SK-N-SH (cell line): ENCODE measurements around the gene CFDP1. TPM values are rescaled to one million over a fixed set of nuclear protein-coding genes. Genes with fewer than 3 reads are reported as not detected.

ENCODE experiments used
- CTCF ChIA-PET: fragments of 300-600, 350-600 bp; formaldehyde crosslinking; extraction: SDS; loops from one replicate; lab custom pipeline; 2021; lab: Yijun Ruan, JAX
- POLR2A ChIA-PET: fragments of 350-600 bp; sonication (Branson Sonifier 250); formaldehyde crosslinking; extraction: SDS; loops from one replicate; lab custom pipeline; 2020; ENCODE audit warnings: antibody characterized with exemption, inconsistent platforms; lab: Yijun Ruan, JAX
- DNase-seq: peaks from one replicate; pipeline ENCODE4 v3.0.0; 2012
- H2AFZ ChIP-seq: fragments of 200-600 bp; sonication (generic); 2 replicates; pipeline ENCODE4 v1.8.1; 2016; ENCODE audit warnings: antibody characterized with exemption, mild to moderate bottlenecking, low read depth
- H3F3A ChIP-seq: fragments of 200-600 bp; sonication (generic); replicated peaks from 2 replicates; pipeline ENCODE3; 2016; ENCODE audit warnings: antibody characterized with exemption, mild to moderate bottlenecking; ENCODE audit not compliant: insufficient read depth
- H3K27ac ChIP-seq, 2 experiments: fragments of 200-500 bp in 1 of 2; fragments of 200-600 bp in 1 of 2; sonication (Bioruptor generic) in 1 of 2; sonication (generic), shearing (Covaris generic) in 1 of 2; 2 replicates each; pipeline versions ENCODE4 v1.5.1 to v1.6.1; 2014 to 2016; ENCODE audit warnings: low read depth in 2 of 2, inconsistent platforms in 1 of 2, low read length in 1 of 2, mild to moderate bottlenecking in 1 of 2, mixed read lengths in 1 of 2
- H3K27me3 ChIP-seq: fragments of 200-600 bp; sonication (generic), shearing (Covaris generic); 2 replicates; pipeline ENCODE4 v1.6.1; 2016; ENCODE audit warnings: mixed run types; ENCODE audit not compliant: insufficient read depth
- H3K36me3 ChIP-seq, 2 experiments: fragments of 200-500 bp in 1 of 2; fragments of 200-600 bp in 1 of 2; sonication (Bioruptor generic) in 1 of 2; sonication (generic) in 1 of 2; replicated peaks in 1 of 2; 2 replicates each; pipeline versions ENCODE3 to v1.5.1; 2014 to 2016; ENCODE audit warnings: low read length in 1 of 2, mild to moderate bottlenecking in 1 of 2; ENCODE audit not compliant: insufficient read depth in 2 of 2, control insufficient read depth in 1 of 2
- H3K4me1 ChIP-seq, 2 experiments: fragments of 200-500 bp in 1 of 2; fragments of 200-600 bp in 1 of 2; sonication (Bioruptor generic) in 1 of 2; sonication (generic), shearing (Covaris generic) in 1 of 2; 2 replicates each; pipeline versions ENCODE4 v1.5.1 to v1.6.1; 2014 to 2016; ENCODE audit warnings: low read depth in 1 of 2, low read length in 1 of 2, mixed run types in 1 of 2; ENCODE audit not compliant: insufficient read depth in 2 of 2, control insufficient read depth in 1 of 2
- H3K4me2 ChIP-seq: fragments of 200-600 bp; sonication (generic), shearing (Covaris generic); 2 replicates; pipeline ENCODE4 v1.6.1; 2017; ENCODE audit warnings: mixed run types
- H3K4me3 ChIP-seq, 2 experiments: fragments of 200-500 bp in 1 of 2; fragments of 200-600 bp in 1 of 2; sonication (Bioruptor generic) in 1 of 2; sonication (generic), shearing (Covaris generic) in 1 of 2; 2 replicates each; pipeline versions ENCODE4 v1.5.1 to v1.8.1; 2014 to 2016; ENCODE audit warnings: low read depth in 2 of 2, inconsistent platforms in 1 of 2, low read length in 1 of 2, mild to moderate bottlenecking in 1 of 2, mixed read lengths in 1 of 2, moderate library complexity in 1 of 2
- H3K79me2 ChIP-seq: fragments of 200-600 bp; sonication (generic); 2 replicates; pipeline ENCODE4 v1.8.1; 2017; ENCODE audit warnings: mild to moderate bottlenecking; ENCODE audit not compliant: insufficient read depth
- H3K9ac ChIP-seq: fragments of 200-600 bp; sonication (generic); 2 replicates; pipeline ENCODE4 v1.6.1; 2017; ENCODE audit warnings: mixed run types
- H3K9me2 ChIP-seq: fragments of 200-600 bp; sonication (generic); 2 replicates; pipeline ENCODE4 v1.6.1; 2017; ENCODE audit warnings: mixed run types
- H3K9me3 ChIP-seq: fragments of 200-600 bp; sonication (generic); 2 replicates; pipeline ENCODE4 v1.6.1; 2017; ENCODE audit warnings: mixed run types, mild to moderate bottlenecking, moderate library complexity
- H4K20me1 ChIP-seq: fragments of 200-600 bp; sonication (generic); 2 replicates; pipeline ENCODE4 v1.6.1; 2017; ENCODE audit warnings: mild to moderate bottlenecking, mixed run types; ENCODE audit not compliant: insufficient read depth
- FOXJ3 ChIP-seq: sonication (generic); formaldehyde crosslinking; IDR thresholded peaks from 2 replicates; pipeline ENCODE4 v1.5.1; 2020; ENCODE audit warnings: mild to moderate bottlenecking, missing genetic modification reagents
- GABPA ChIP-seq: IDR thresholded peaks from 2 replicates; pipeline ENCODE4 v1.4.0; 2012; ENCODE audit warnings: low read depth, mild to moderate bottlenecking
- IRF3 ChIP-seq: fragments of 150-350 bp; IDR thresholded peaks from 2 replicates; pipeline ENCODE4 v1.6.1; 2016; ENCODE audit warnings: mild to moderate bottlenecking, low read depth, low read length
- SMC3 ChIP-seq: IDR thresholded peaks from 2 replicates; pipeline ENCODE4 v1.6.1; 2012; ENCODE audit warnings: low read depth, low read length, improper control_type of control experiment
- TAF1 ChIP-seq: IDR thresholded peaks from 2 replicates; pipeline ENCODE4 v1.6.1; 2012; ENCODE audit warnings: low read depth, mild to moderate bottlenecking, low read length, moderate library complexity, borderline replicate concordance
- YY1 ChIP-seq: IDR thresholded peaks from 2 replicates; pipeline ENCODE4 v1.4.0; 2012; ENCODE audit warnings: low read depth, mild to moderate bottlenecking
- WGBS: methylation state at CpG from one replicate; pipeline ENCODE4 v1.1.6; 2017; ENCODE audit warnings: low lambda C conversion rate; 5-methylcytosine and 5-hydroxymethylcytosine counted together
- polyA plus RNA-seq, 3 experiments: library from polyadenylated mRNA; depleted of rRNA; stranded (reverse); fragments of >200 nt; gene quantifications; 2 replicates each; pipeline ENCODE4 v1.2.3, GENCODE V29; 2012
- TF ChIP-seq, protein P1 (sequence below): fragments of 150-350 bp; IDR thresholded peaks from 2 replicates; pipeline ENCODE4 v1.6.1; 2017; ENCODE audit warnings: antibody characterized with exemption, low read length, low read depth, borderline replicate concordance

CFDP1 gene
- polyA plus RNA-seq, 1 of the 3 experiments (the other 2 are of a cell fraction) = 46.0 TPM

- Histone ChIP-seq H3K36me3 (peaks cover 0 to 10% of the 10 kb centered on the region in 2 experiments), H3K27me3 (no peaks in the 10 kb centered on the region), H3K9me2 (no peaks in the 10 kb centered on the region), H3K9ac (no peak overlapping the region), H3K4me3 (no peak overlapping the region), H3K4me1 (peaks cover 22 to 41% of the 10 kb centered on the region in 2 experiments), H3F3A (peaks cover 37% of the 10 kb centered on the region), H4K20me1 (no peaks in the 10 kb centered on the region), H3K79me2 (no peaks in the 10 kb centered on the region; the same call in 1 of the 2 replicates), H3K9me3 (no peaks in the 10 kb centered on the region), H3K4me2 (no peak overlapping the region), H3K27ac (peak overlapping the region in 1 of 2 experiments; percentile 99; a peak in 1 of 4 replicates), H2AFZ (no peak overlapping the region)
- CTCF ChIA-PET = interaction anchor here (1.0 to 2.7 kb wide), 2 partner anchors 57 to 108 kb away, joined by 4 to 13 read pairs; no protein-coding TSS in a partner anchor
- POLR2A ChIA-PET = no interaction called here
- WGBS = 100% methylated on average over 3 of the region's 3 CpGs
- TF ChIP-seq SMC3 (no peak), YY1 (no peak), FOXJ3 (CRISPR knock-in tag) (no peak), TAF1 (no peak)
- no peak for DNase-seq
Measured at GRCh38 chr16:75307506-75307905, 125.8 kb downstream of the CFDP1 start.

DNA sequence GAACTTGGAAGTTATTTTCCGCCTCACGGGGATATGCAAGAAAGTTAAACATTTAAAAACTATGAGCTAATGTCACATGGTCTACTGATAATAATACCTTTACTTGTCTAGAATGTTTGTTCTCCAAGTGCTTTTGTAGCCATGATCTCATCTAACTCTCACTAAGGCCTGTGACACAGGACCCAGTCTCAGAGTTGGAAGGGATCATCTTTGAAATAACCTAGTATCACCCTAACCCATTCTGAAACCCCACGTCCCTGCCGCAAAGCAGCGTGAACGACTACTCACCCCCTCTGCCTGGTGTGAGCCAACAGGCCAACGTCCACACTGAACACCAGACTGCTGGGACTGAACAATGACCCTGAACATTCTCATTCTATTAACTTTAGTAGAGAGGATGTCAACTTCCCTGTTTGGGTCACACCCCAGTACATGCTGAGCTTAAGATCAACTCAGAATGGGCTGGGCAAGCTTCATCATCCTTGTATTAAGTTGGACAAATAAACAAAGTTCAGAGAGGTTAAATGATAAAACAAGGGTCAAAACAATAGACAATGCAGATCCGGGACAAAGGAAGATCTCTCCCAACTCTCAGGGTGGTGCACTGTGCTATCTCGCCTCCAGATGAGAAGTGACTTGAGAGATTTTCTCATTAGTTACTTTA, 127.1 kb downstream of the CFDP1 start:
- TF ChIP-seq, protein P1, sequence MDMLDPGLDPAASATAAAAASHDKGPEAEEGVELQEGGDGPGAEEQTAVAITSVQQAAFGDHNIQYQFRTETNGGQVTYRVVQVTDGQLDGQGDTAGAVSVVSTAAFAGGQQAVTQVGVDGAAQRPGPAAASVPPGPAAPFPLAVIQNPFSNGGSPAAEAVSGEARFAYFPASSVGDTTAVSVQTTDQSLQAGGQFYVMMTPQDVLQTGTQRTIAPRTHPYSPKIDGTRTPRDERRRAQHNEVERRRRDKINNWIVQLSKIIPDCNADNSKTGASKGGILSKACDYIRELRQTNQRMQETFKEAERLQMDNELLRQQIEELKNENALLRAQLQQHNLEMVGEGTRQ = no peak
- TF ChIP-seq GABPA = no peak
- TF ChIP-seq TAF1 = no peak
- TF ChIP-seq IRF3 = no peak
- ChIA-PET CTCF (interaction anchor here (1.1 to 2.7 kb wide), 3 partner anchors 72 to 107 kb away, joined by 3 to 13 read pairs (median 7); no protein-coding TSS in a partner anchor), POLR2A (interaction anchor here (1.8 kb wide), 1 partner anchor 15 kb away, joined by 3 read pairs; no protein-coding TSS in a partner anchor)
- Histone ChIP-seq H3K27me3 (no peaks in the 10 kb centered on the region), H3K4me1 (peaks cover 22 to 44% of the 10 kb centered on the region in 2 experiments), H3K4me3 (peak overlapping the region in 1 of 2 experiments; percentile 25; a peak in 2 of 4 replicates), H3K9me3 (no peaks in the 10 kb centered on the region), H3K27ac (peak overlapping the region; percentile 92 to 99), H4K20me1 (no peaks in the 10 kb centered on the region), H3K36me3 (peaks cover 0 to 14% of the 10 kb centered on the region in 2 experiments), H3K9me2 (no peaks in the 10 kb centered on the region), H2AFZ (peak overlapping the region; percentile 36; the same call in 1 of the 2 replicates), H3F3A (peaks cover 33% of the 10 kb centered on the region), H3K9ac (peak overlapping the region; percentile 78), H3K4me2 (peak overlapping the region; percentile 70; the same call in 1 of the 2 replicates), H3K79me2 (no peaks in the 10 kb centered on the region; the same call in 1 of the 2 replicates)
- WGBS = 69% methylated on average over 9 of the region's 9 CpGs
- DNase-seq = no peak
